GM21723 (cell line): Measurements from ENCODE around the gene TMEM181.
"Not testable (repeated sequence)": the region's sequence is repeated elsewhere in the genome, so short reads cannot be mapped to it uniquely, and the experiment has no call there.

ENCODE experiments used
- ATAC-seq: cut with Tn5 transposase; IDR thresholded peaks from one replicate; pipeline ENCODE4 v1.9.1; 2021; ENCODE audit warnings: mild to moderate bottlenecking, moderate library complexity; ENCODE audit not compliant: unreplicated experiment

TMEM181 gene

DNA sequence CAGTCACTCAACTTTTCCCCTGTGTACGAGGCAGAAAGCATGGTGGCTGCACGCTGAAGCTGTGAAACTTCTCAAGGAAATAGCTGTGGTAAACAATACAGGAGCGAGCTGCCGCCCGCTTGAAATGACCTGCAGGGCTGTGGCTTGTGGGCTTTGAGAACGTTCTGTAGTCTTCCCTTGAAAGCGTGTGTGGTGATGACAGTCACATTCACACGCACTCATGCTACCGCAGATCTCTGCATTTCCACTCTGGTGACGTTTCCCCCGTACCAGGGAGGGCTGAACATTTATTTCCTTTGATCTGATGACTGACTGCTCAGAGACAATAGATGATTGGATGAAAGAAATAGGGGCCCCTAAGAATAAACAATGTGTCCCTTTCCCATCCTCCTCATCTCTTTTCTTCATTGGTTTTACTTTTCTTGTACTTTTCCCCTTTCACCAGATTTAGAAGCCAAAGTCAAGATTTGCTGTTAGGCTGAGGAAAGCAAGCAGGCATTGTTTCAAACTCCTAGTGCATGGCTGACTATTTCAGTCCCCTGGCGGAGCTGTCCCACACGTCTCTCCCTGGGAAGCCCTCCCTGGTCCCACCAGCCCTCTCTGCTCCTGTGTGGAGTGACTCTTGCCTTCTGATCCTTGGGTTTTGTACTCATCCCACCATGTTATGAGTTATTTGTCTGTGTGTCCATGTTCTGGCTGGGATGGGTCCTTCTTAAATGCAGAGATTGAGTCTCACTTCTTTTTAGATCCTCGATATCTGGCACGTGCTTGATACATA is 93.9 kb downstream of the TMEM181 start:
- peak; percentile 43 for ATAC-seq

GRCh38 chr6:158654498-158654897 is 94.6 kb downstream of the TMEM181 start:
- ATAC-seq, result no peak

DNA sequence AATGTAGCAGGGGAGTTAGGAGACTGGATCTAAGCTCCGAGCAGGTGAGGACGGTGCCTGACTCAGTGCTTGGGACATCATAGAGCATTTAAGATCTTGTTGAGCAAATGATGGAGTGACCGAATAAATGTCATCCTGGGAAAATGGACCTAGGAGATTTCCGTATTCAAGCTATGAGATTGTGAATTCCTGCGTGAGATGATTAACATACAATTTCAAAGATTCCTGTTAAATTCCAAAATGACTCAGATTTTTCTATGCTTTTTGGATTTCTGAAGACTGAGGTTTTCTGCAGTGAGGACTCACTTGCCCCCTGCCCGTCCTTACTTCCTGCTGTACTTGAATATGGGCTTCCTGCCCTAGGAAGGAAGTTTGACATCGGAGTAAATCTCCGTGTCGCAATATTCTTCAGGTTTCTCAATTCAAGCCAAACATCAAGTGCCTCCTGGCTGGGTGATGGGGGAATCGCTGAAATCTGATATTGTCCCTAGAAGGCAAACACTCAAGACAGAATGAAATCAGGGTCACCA is 95.1 kb downstream of the TMEM181 start:
- no peak for ATAC-seq

- ATAC-seq, result no peak
These were observed 95.9 kb downstream of the TMEM181 start for GRCh38 chr6:158655569-158656450.

GRCh38 chr6:158656986-158657385 is 97.1 kb downstream of the TMEM181 start:
- ATAC-seq, result not testable (repeated sequence)

- no peak for ATAC-seq
These were observed 100.5 kb downstream of the TMEM181 start for GRCh38 chr6:158660333-158660754.

DNA sequence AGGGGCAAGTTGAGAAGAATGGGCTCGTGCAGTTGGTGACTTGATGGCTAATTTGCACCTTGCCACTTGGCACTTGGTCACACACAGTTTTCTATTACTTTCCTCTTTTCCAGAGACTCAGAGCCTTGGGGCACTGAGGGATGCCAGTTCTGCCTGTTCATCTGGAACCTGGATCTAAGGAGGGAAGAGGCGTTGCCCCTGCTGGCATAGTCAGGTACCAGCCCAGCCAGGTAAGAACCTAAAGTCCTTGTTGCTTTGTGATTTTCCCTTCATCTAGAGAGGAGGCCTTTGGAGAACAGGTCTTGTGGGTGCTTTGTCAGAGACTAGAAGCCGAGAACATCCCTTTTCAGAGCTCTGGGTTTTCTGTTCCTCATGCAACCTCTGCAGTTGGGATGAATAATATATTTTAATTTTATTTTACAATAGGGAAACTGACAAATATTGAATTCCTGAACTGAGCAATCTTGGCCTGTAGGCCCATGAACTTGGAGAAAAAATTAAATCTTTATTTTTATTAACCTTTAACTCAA is 101.3 kb downstream of the TMEM181 start:
- ATAC-seq, result no peak

DNA sequence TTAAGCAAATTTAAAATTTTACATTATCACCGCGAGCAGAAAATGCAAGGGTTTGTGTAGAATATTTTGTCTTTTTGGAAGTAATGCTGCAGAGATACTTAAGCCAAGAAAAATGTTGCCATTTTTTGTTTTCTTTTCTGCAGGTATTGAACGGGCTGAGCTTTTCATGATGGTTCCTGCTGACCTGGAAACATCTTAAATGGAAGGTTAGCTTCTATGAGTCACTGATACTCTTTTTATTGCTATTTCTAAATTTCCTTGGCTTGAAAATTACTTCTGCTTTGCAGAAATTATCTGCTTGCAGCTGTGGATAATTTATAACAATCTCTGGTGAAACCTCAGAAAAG is 102.7 kb downstream of the TMEM181 start:
- no peak for ATAC-seq

GRCh38 chr6:158662954-158663624 is 103.2 kb downstream of the TMEM181 start:
- ATAC-seq, result no peak

DNA sequence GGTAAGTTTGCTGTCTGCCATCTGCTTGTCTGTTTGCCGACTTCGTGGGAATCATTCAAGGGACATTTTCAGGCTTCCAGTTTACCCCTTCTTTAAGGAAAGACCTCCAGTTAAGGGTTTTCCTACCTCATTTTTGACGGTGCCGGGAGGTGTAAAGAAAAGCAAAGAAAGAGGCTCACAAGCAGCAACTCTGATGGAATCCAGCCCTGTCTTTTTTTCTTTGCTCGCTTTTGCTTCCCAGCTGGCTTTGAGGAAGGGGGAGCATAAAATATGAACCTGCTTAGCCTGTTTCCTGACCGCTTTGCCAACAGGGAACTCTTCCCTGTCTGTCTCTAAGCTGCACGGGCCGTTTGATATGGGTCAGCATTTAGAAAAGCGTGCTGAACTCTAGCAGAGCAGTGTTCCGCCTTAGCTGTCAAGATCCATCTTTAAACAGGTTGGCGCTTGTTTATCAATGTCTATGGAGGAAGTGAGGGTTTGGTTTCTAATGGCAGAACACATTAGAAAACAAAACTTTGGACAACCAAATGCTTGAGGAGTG is 103.8 kb downstream of the TMEM181 start:
- no peak for ATAC-seq

- ATAC-seq, result no peak
These were observed 105.4 kb downstream of the TMEM181 start for GRCh38 chr6:158665332-158665731.

DNA sequence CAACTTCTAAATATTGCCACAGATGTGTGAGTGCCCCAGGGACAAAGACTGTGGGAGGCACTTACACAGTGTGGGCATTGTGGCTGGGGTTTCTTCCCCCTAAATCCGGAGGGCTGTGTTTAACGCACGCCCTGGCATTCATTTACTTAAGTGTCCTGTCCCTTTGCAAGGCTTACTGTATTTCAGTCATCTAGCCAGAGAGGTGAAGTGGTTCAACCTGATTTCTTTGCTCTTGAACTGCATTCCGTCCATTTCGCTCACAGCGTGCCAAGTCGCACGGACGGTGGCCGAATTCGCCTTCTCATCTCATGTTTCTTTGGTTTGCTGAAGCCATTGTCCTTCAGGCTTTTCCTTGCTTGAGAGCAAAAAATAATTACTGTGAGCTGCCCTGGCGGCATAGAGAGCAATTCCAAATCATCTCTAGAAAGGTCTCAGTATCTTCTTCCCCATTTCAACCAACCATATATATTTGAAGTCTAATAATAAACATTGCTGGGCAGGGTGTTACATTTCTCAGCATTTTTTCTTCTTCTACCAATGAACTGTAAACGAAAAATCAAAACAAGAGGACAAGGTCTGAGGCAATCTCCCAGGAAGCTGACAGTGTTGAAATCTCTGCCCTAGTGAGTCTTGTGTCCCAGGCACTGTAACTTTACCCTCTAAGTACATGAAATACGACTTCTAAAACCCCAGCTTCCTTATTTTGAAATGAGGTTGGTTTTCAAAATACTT is 106.9 kb downstream of the TMEM181 start:
- no peak for ATAC-seq

DNA sequence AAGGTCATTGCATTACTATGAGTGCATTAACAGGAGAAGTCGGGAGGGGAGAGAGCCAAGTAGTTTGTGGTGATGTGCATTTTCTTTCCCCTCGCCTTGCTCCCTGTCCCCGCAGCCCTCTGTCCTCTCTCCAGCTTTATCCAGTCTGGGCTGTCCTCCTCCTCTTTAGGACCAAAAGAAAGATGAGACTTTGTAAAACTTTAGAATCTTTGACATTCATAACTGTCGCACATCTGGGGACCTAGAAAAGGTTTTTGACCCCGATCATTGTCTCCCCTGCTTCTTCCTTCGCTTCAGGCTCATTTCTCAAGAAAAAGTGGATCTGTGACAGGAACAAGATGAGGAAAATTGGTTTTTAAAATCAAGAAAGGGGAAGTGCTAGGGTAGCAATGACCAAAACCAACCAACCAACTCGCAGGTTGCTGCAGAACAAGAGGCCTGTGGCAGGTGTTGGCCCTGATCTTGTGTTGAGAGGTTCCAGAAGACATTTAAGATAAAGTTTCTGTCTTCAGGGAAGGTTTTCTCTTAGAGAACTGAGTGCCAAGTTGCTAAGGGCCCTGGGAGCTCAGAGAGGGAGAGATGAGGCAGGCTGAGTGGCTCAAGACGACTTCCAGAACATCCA is 107.6 kb downstream of the TMEM181 start:
- ATAC-seq, result no peak

- ATAC-seq, result no peak
These were observed 108.8 kb downstream of the TMEM181 start for GRCh38 chr6:158668707-158669103.

GRCh38 chr6:158669145-158670035 is 109.5 kb downstream of the TMEM181 start:
- ATAC-seq, result no peak

GRCh38 chr6:158672119-158672518 is 112.2 kb downstream of the TMEM181 start:
- not testable (repeated sequence) for ATAC-seq

- ATAC-seq, result no peak
These were observed 112.8 kb downstream of the TMEM181 start for GRCh38 chr6:158672726-158673125.

- no peak for ATAC-seq
These were observed 114.6 kb downstream of the TMEM181 start for GRCh38 chr6:158674342-158675131.
